OCI-LY3 (cell line): ENCODE results near the gene RNF220.
"Not testable (repeated sequence)": the region's sequence is repeated elsewhere in the genome, so short reads cannot be mapped to it uniquely, and the experiment has no call there.

Experiments used
- EZH2phosphoT487 ChIP-seq: fragments of 200-600 bp; shearing (Covaris generic); IDR thresholded peaks from 2 replicates; pipeline ENCODE4 v1.6.1; 2018; ENCODE audit warnings: antibody characterized with exemption, mixed run types, low read depth
- TF ChIP-seq, protein P1 (sequence below): fragments of 200-600, 300-600 bp; sonication (generic); IDR thresholded peaks from 2 replicates; pipeline ENCODE4 v1.5.1; 2014; ENCODE audit warnings: antibody characterized with exemption, low read length, low read depth

GRCh38 chr1:44502823-44503222 is 97.8 kb downstream of the RNF220 start:
- TF ChIP-seq, protein P1, sequence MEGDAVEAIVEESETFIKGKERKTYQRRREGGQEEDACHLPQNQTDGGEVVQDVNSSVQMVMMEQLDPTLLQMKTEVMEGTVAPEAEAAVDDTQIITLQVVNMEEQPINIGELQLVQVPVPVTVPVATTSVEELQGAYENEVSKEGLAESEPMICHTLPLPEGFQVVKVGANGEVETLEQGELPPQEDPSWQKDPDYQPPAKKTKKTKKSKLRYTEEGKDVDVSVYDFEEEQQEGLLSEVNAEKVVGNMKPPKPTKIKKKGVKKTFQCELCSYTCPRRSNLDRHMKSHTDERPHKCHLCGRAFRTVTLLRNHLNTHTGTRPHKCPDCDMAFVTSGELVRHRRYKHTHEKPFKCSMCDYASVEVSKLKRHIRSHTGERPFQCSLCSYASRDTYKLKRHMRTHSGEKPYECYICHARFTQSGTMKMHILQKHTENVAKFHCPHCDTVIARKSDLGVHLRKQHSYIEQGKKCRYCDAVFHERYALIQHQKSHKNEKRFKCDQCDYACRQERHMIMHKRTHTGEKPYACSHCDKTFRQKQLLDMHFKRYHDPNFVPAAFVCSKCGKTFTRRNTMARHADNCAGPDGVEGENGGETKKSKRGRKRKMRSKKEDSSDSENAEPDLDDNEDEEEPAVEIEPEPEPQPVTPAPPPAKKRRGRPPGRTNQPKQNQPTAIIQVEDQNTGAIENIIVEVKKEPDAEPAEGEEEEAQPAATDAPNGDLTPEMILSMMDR = not testable (repeated sequence)
- not testable (repeated sequence) for TF ChIP-seq EZH2phosphoT487
